Loucy (cell line): Measurements from ENCODE around the gene ECM2.

Experiments
- EZH2phosphoT487 ChIP-seq: fragments of 200-600 bp; IDR thresholded peaks from 2 replicates; pipeline ENCODE4 v1.6.1; 2018; ENCODE audit warnings: antibody characterized with exemption, mild to moderate bottlenecking, moderate library complexity, borderline replicate concordance
- TF ChIP-seq, protein P1 (sequence below): fragments of 200-600 bp; sonication (generic); conservative IDR thresholded peaks from 2 replicates; pipeline ENCODE4 v1.5.1; 2014; ENCODE audit warnings: mild to moderate bottlenecking, antibody characterized with exemption, low read length

DNA sequence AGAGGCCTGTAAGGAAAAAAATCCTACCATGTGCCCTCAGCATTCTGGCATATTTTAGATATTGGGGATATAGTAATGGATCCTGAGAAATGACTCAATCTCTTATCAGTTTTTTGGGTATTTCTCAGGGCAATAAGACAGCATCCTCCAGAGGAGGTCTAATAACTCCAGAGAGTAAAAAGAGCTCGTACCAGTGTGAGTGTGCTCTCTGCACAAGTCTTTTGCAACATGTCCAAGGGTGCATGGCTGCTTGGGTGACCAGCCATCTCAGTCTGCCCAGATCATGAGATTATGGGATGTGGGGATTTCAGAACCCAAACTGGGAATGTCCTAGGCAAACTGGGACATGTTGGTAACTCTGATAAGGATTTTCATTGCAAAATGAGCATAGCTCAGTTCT is 68.7 kb downstream of the ECM2 start:
- TF ChIP-seq EZH2phosphoT487, result no peak
- TF ChIP-seq, protein P1, sequence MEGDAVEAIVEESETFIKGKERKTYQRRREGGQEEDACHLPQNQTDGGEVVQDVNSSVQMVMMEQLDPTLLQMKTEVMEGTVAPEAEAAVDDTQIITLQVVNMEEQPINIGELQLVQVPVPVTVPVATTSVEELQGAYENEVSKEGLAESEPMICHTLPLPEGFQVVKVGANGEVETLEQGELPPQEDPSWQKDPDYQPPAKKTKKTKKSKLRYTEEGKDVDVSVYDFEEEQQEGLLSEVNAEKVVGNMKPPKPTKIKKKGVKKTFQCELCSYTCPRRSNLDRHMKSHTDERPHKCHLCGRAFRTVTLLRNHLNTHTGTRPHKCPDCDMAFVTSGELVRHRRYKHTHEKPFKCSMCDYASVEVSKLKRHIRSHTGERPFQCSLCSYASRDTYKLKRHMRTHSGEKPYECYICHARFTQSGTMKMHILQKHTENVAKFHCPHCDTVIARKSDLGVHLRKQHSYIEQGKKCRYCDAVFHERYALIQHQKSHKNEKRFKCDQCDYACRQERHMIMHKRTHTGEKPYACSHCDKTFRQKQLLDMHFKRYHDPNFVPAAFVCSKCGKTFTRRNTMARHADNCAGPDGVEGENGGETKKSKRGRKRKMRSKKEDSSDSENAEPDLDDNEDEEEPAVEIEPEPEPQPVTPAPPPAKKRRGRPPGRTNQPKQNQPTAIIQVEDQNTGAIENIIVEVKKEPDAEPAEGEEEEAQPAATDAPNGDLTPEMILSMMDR, result no peak
